Gastrocnemius medialis (tissue), 4 donors: ENCODE measurements around the gene FTL. TPM values are rescaled to one million over a fixed set of nuclear protein-coding genes. Genes with fewer than 3 reads are reported as not detected.

Source experiments
- ATAC-seq, 2 donors: fragments of 150-250 bp; one replicate each; pipeline ENCODE4 v1.9.1; 2016
- DNase-seq, 2 donors: peaks; one replicate each; pipeline ENCODE4 v3.0.0-alpha.2; 2019
- H3K27ac ChIP-seq, 4 donors: fragments of 200-600 bp; sonication (generic); 1 replicate in 1 of 4; 2 replicates in 3 of 4; pipeline ENCODE4 v1.5.1; 2016 to 2018; ENCODE audit warnings: mild to moderate bottlenecking in 2 of 4, moderate library complexity in 1 of 4
- H3K27me3 ChIP-seq, 3 donors: fragments of 200-600 bp; sonication (generic) in 2 of 3; 1 replicate in 1 of 3; 2 replicates in 2 of 3; pipeline versions ENCODE4 v1.5.1 to v1.6.0; 2016 to 2019; ENCODE audit warnings: mild to moderate bottlenecking in 1 of 3, moderate library complexity in 1 of 3
- H3K36me3 ChIP-seq, 2 donors: fragments of 200-600 bp; sonication (generic) in 1 of 2; one replicate each; pipeline ENCODE4 v1.5.1; 2017 to 2018
- H3K4me1 ChIP-seq, 2 donors: fragments of 200-600 bp; sonication (generic) in 1 of 2; one replicate each; pipeline ENCODE4 v1.5.1; 2016 to 2017; ENCODE audit warnings: mild to moderate bottlenecking in 2 of 2
- H3K4me3 ChIP-seq, 4 donors: fragments of 200-600 bp; sonication (generic) in 3 of 4; 1 replicate in 1 of 4; 2 replicates in 3 of 4; pipeline ENCODE4 v1.5.1; 2016 to 2019; ENCODE audit warnings: mild to moderate bottlenecking in 2 of 4
- H3K9me3 ChIP-seq, 3 donors: fragments of 200-600 bp; sonication (generic) in 2 of 3; 1 replicate in 1 of 3; 2 replicates in 2 of 3; pipeline ENCODE4 v1.5.1; 2016 to 2019
- POLR2A ChIP-seq, 2 donors: fragments of 450-650 bp; IDR thresholded peaks; one replicate each; pipeline ENCODE4 v1.6.1; 2017; ENCODE audit warnings: antibody characterized with exemption in 2 of 2, mild to moderate bottlenecking in 2 of 2, moderate library complexity in 2 of 2
- in situ Hi-C, 4 donors: fragments of 200-750 bp; cut with MboI; loops; one replicate each; pipeline versions ENCODE4 v1.15.0 to v1.8.0; 2017; ENCODE audit warnings: low sequenced_read_pairs in 4 of 4
- intact Hi-C: fragments of 100-400 bp; cut with DNase I; formaldehyde crosslinking; loops from one replicate; pipeline ENCODE4 v1.15.1; 2023; ENCODE audit warnings: low total_unique reads
- total RNA-seq, 4 donors: library from RNA; depleted of rRNA; stranded (reverse); fragments of >200 nt; gene quantifications; one replicate each; pipeline versions ENCODE4 v1.1.0 to v1.2.3, GENCODE V29; 2016
- TF ChIP-seq, protein P1 (sequence below), 5 experiments: fragments of 450-650 bp in 3 of 5; fragments of 200-600 bp in 2 of 5; sonication (generic) in 2 of 5; IDR thresholded peaks in 4 of 5; conservative IDR thresholded peaks in 1 of 5; 1 replicate in 4 of 5; 2 replicates in 1 of 5; pipeline ENCODE4 v1.5.1; 2016 to 2019; ENCODE audit warnings: antibody characterized with exemption in 5 of 5, mild to moderate bottlenecking in 3 of 5, moderate library complexity in 3 of 5

FTL gene
- total RNA-seq, 4 donors from 2014 or later, result 894 to 1,364 (median 1,121) TPM

DNA sequence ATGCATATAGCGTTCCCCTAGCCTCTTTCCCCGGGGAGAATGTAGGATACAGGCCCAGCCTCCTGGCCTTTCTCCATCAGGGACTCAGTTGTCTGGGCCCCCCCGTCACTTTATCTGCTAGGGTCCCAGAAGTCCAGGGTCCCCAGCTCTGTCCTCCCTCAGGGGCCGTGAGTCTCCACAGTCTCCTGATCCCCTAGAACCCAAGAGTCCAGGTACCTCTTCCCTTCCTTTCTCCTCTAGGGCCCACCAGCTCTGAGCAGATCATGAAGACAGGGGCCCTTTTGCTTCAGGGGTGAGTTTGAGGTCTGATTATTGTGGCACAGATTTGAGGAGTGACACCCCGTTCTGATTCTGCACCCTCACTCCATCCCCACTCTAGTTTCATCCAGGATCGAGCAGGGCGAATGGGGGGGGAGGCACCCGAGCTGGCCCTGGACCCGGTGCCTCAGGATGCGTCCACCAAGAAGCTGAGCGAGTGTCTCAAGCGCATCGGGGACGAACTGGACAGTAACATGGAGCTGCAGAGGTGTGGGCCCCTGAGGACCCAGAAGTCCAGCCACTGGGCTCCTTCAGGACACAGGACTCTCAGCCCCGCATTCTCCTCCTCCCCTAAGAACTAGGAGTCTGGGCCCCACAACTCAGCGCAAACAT lies 9.7 kb upstream of the FTL start:
- no peak for TF ChIP-seq POLR2A (IDR thresholded peaks at IDR 0.05)
- TF ChIP-seq, protein P1, sequence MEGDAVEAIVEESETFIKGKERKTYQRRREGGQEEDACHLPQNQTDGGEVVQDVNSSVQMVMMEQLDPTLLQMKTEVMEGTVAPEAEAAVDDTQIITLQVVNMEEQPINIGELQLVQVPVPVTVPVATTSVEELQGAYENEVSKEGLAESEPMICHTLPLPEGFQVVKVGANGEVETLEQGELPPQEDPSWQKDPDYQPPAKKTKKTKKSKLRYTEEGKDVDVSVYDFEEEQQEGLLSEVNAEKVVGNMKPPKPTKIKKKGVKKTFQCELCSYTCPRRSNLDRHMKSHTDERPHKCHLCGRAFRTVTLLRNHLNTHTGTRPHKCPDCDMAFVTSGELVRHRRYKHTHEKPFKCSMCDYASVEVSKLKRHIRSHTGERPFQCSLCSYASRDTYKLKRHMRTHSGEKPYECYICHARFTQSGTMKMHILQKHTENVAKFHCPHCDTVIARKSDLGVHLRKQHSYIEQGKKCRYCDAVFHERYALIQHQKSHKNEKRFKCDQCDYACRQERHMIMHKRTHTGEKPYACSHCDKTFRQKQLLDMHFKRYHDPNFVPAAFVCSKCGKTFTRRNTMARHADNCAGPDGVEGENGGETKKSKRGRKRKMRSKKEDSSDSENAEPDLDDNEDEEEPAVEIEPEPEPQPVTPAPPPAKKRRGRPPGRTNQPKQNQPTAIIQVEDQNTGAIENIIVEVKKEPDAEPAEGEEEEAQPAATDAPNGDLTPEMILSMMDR (IDR thresholded peaks at IDR 0.05 in 4 of 5, conservative IDR thresholded peaks at IDR 0.05 in 1 of 5), result no peak
- Histone ChIP-seq H3K27ac (peak overlapping the region; percentile 72 to 88 (median 82)), H3K9me3 (no peaks in the 10 kb centered on the region), H3K4me1 (peaks cover 9 to 12% of the 10 kb centered on the region in 2 donors), H3K27me3 (no peaks in the 10 kb centered on the region), H3K36me3 (no peaks in the 10 kb centered on the region), H3K4me3 (peak overlapping the region; percentile 78 to 88 (median 84))
- ATAC-seq (no peak), DNase-seq (no peak)
- in situ Hi-C loops (loop anchor here in 1 of 4 donors (25.0 kb wide), 1 partner anchor 93 kb away; the partner anchor contains the start of genes PLEKHA4 and PPP1R15A), intact Hi-C loops (no loop called here)

DNA sequence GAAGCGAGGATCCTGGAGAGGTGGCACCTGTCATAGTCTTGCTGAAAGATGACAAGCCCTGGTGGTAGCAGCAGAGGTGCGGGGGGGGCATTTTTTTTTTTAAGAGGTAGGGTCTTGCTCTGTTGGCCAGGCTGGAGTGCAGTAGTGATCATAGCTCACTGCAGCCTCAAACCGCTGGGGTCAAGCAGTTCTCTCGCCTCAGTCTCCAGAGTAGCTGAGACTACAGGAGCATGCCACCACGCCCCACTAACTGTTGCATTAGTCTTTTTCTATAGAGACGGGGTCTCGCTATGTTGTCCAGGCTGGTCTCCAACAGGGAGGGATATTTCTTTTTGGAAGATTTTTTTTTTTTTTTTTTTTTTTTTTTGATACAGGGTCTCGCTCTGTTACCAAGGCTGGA lies 7.1 kb upstream of the FTL start:
- Histone ChIP-seq H3K4me1 (peaks cover 9 to 13% of the 10 kb centered on the region in 2 donors), H3K27ac (no peak overlapping the region), H3K9me3 (no peaks in the 10 kb centered on the region), H3K36me3 (no peaks in the 10 kb centered on the region), H3K27me3 (no peaks in the 10 kb centered on the region), H3K4me3 (no peak overlapping the region)
- TF ChIP-seq, protein P1 (IDR thresholded peaks at IDR 0.05 in 4 of 5, conservative IDR thresholded peaks at IDR 0.05 in 1 of 5), result no peak
- TF ChIP-seq POLR2A (IDR thresholded peaks at IDR 0.05), result no peak
- ATAC-seq (no peak), DNase-seq (no peak)
- intact Hi-C loops, result no loop called here
- in situ Hi-C loops, result loop anchor here in 1 of 4 donors (25.0 kb wide), 1 partner anchor 96 kb away; the partner anchor contains the start of genes PLEKHA4 and PPP1R15A

GRCh38 chr19:48959341-48960239 lies 5.5 kb upstream of the FTL start:
- DNase-seq (no peak), ATAC-seq (no peak)
- no peaks in the 10 kb centered on the region for H3K36me3 ChIP-seq
- peaks cover 21 to 26% of the 10 kb centered on the region in 2 donors for H3K4me1 ChIP-seq
- H3K9me3 ChIP-seq, result no peaks in the 10 kb centered on the region
- H3K27ac ChIP-seq, result no peak overlapping the region
- H3K27me3 ChIP-seq, result no peaks in the 10 kb centered on the region
- H3K4me3 ChIP-seq, result no peak overlapping the region
- TF ChIP-seq, protein P1 (IDR thresholded peaks at IDR 0.05 in 4 of 5, conservative IDR thresholded peaks at IDR 0.05 in 1 of 5), result no peak
- TF ChIP-seq POLR2A (IDR thresholded peaks at IDR 0.05), result no peak
- in situ Hi-C loops, result loop anchor here in 2 of 4 donors (10.0 to 25.0 kb wide), 2 partner anchors 85 to 97 kb away; partner anchors contain the start of genes PPP1R15A (in 2 of the 2) and PLEKHA4 (in 1 of the 2)
- intact Hi-C loops, result no loop called here

GRCh38 chr19:48961051-48961649 lies 4.0 kb upstream of the FTL start:
- Histone ChIP-seq H3K9me3 (no peaks in the 10 kb centered on the region), H3K36me3 (peaks cover 0 to 3% of the 10 kb centered on the region in 2 donors), H3K27me3 (no peaks in the 10 kb centered on the region), H3K27ac (peak overlapping the region in 3 of 4 donors; percentile 14 to 99 (median 99)), H3K4me3 (no peak overlapping the region), H3K4me1 (peaks cover 19 to 23% of the 10 kb centered on the region in 2 donors)
- DNase-seq (peak in 1 of 2 donors; percentile 36), ATAC-seq (no peak)
- no peak for TF ChIP-seq POLR2A (IDR thresholded peaks at IDR 0.05)
- TF ChIP-seq, protein P1 (IDR thresholded peaks at IDR 0.05 in 4 of 5, conservative IDR thresholded peaks at IDR 0.05 in 1 of 5), result no peak
- intact Hi-C loops, result no loop called here
- in situ Hi-C loops, result loop anchor here in 2 of 4 donors (10.0 to 25.0 kb wide), 2 partner anchors 86 to 99 kb away; partner anchors contain the start of genes PPP1R15A (in 2 of the 2) and PLEKHA4 (in 1 of the 2)
